AG09309 (cell line): ENCODE results near the gene ZFP1.

Experiments used
- DNase-seq: peaks from one replicate; pipeline ENCODE4 v3.0.0-alpha.2; 2010; ENCODE audit warnings: low read depth
- H3K4me3 ChIP-seq: 2 replicates; pipeline ENCODE4 v1.5.1; 2011; ENCODE audit warnings: mild to moderate bottlenecking, low read depth, low read length, moderate library complexity; ENCODE audit not compliant: control insufficient read depth
- TF ChIP-seq, protein P1 (sequence below): IDR thresholded peaks from 2 replicates; pipeline ENCODE4 v1.5.1; 2011; ENCODE audit warnings: mild to moderate bottlenecking, low read depth, low read length, inconsistent platforms; ENCODE audit not compliant: insufficient read depth, control insufficient read depth; ENCODE audit errors: missing control alignments

Gene ZFP1

DNA sequence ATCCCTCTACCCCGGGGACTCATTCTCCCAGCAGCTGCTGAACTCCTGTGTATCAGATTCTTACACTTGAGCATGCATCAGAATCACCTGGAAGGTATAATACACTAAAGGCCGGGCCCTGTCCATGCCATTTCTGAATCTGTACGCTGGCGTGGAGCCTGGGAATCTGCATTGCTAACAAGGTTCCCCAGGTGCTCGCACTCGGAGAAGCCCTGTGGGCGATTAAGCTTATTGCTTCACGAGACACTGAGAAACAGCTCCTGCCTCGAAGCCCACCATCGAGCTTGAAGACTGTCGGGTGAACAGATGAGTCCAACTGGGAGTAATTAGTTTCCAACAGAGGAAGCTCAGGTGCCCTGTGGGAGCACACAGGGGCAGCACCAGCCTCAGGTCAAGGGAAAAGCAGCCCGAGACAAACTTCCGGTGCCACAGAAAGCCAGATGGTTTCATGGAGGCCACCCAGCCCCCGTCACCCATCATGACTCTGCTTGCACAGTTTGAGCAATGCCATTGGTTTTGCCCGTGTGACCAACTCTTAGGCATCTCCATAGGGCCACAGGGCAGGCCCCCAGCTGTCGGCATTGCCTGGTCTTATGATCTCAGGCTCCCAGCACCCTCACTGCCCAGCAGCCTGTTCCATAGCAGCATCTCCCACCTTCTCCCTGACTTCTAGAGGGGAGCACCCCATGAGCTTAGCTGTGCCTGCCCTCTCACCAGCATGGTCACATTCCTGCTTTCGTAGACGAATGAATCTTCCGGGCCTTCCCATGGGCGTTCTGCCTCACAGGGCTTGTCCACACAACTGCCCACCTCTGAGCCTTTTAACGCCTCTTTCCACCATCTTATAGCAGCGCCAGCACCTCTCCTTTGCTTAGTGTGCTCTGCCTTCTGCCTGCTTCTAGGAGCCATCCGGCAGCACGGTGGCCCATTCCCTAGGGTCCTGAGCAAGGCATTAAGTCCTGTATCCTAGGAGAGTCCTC is 47.8 kb downstream of the ZFP1 start:
- H3K4me3 ChIP-seq, result no peak overlapping the region
- no peak for DNase-seq
- TF ChIP-seq, protein P1, sequence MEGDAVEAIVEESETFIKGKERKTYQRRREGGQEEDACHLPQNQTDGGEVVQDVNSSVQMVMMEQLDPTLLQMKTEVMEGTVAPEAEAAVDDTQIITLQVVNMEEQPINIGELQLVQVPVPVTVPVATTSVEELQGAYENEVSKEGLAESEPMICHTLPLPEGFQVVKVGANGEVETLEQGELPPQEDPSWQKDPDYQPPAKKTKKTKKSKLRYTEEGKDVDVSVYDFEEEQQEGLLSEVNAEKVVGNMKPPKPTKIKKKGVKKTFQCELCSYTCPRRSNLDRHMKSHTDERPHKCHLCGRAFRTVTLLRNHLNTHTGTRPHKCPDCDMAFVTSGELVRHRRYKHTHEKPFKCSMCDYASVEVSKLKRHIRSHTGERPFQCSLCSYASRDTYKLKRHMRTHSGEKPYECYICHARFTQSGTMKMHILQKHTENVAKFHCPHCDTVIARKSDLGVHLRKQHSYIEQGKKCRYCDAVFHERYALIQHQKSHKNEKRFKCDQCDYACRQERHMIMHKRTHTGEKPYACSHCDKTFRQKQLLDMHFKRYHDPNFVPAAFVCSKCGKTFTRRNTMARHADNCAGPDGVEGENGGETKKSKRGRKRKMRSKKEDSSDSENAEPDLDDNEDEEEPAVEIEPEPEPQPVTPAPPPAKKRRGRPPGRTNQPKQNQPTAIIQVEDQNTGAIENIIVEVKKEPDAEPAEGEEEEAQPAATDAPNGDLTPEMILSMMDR, result no peak

DNA sequence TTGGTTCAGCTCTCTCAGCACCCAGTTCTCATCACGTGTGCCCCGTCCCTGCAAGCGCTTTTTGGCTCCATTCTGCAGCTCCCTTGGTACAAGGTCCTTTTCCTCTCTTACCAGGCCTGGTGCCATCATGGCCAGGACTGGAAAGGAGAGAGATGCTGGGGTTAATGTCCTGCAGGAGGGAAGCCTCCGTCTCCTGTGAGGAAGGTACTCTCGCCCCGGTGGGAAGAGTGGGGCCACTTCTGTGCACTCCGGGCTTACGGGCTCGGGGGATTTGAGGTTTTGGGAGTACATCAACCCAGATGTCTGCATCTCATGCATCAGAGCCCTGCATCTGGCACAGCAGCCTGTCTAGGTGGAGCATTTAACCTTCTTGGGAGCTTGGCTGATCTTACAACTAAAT is 48.5 kb downstream of the ZFP1 start:
- no peak for DNase-seq
- TF ChIP-seq, protein P1, result no peak
- H3K4me3 ChIP-seq, result no peak overlapping the region

DNA sequence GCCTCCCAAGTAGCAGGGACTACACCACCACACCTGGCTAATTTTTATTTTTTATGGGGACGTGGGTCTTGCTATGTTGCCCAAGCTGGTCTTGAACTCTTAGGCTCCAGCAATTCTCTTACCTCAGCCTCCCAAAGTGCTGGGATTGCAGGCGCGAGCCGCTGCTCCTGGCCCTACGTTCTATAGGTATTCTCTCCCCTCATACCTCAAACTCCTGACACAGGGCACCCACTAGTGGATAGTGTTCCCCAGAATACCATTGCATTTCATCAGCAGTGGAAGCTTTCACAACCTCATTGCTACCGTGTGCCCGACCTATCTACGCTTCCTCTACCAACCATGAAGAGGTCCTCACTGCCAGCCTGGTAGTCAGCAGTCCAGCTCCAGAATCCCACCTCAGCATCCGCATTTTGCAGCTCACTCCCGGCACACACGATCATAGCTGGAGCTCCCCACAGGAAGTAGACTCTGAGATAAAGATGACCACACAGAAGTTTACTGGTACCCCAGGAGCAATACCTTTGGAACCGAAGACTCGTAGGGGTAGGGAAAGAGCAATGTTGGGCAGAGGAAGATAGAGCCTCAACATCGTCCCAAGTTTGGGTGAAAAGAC is 49.3 kb downstream of the ZFP1 start:
- no peak for DNase-seq
- TF ChIP-seq, protein P1, result no peak
- no peak overlapping the region for H3K4me3 ChIP-seq

DNA sequence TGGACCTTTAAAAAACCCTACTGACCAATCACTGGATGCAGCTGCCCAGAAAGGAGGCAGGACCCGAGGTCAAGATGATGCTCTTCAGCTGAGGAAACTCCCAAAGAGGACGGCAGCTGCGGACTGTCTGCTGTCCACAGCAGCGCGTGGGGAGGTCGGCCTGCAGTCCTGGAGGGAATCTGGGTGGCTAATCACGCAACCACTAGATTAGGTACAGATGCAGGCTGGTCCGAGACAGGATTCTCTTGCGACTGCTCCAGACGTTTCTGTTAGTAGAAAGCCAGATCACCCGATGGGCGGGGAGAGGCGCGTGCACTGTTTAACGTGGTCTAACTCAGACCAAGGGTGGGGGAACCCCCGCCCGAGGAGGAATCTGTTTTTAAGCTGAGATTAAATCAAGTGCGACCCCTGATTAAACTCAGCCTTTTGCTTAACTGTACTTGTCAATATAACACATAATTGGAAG is 49.8 kb downstream of the ZFP1 start:
- TF ChIP-seq, protein P1, result no peak
- peak; percentile 25 for DNase-seq
- peak overlapping the region; percentile 30 for H3K4me3 ChIP-seq

DNA sequence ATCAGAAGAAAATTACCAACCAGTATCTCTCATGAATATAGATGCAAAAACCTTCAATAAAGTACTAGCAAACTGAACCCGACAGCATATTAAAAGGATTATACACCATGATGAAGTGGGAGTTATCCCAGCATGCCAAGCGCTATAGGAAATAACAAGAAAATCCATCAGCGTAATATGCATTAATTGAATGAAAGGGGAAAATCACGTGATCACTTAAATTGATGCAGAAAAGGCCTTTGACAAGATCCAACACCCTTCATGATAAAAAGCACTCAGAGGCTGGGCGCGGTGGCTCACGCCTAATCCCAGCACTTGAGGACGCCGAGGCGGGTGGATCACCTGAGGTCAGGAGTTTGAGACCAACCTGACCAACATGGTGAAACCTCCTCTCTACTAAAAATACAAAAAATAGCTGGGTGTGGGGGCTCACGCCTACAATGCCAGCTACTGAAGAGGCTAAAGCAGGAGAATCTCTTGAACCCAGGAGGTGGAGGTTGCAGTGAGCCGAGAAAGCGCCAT is 53.8 kb downstream of the ZFP1 start:
- TF ChIP-seq, protein P1, result no peak
- DNase-seq, result no peak
- no peak overlapping the region for H3K4me3 ChIP-seq

DNA sequence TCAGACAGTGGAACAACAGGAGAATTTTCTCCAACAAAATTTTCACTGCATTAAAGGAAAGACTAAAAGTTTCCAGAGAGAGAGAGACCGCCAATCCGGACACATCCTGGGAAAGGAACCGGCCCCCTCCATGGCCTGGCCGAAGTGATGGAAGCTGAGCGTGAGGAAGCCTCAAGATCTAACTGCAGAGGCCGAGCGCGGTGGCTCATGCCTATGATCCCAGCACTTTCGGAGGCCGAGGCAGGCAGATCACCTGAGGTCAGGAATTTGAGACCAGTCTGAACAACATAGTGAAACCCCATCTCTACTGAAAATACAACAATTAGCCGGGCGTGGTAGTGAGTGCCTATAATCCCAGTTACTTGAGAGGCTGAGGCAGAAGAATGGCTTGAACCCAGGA is 54.8 kb downstream of the ZFP1 start:
- TF ChIP-seq, protein P1, result no peak
- no peak overlapping the region for H3K4me3 ChIP-seq
- no peak for DNase-seq
